Astrocyte of the cerebellum (primary cell): ENCODE data around the gene EFTUD2.
A peak's percentile ranks its signal among the peaks of the same experiment; 100 is the strongest.
"Not testable (repeated sequence)": the region's sequence is repeated elsewhere in the genome, so short reads cannot be mapped to it uniquely, and the experiment has no call there.

ENCODE experiments used
- DNase-seq: peaks from one replicate; pipeline ENCODE4 v3.0.0-alpha.2; 2011; ENCODE audit warnings: low read depth
- H3K4me3 ChIP-seq: 2 replicates; pipeline ENCODE4 v1.5.1; 2011; ENCODE audit warnings: mild to moderate bottlenecking, low read depth, low read length, moderate library complexity
- CTCF ChIP-seq: IDR thresholded peaks from 2 replicates; pipeline ENCODE4 v1.5.1; 2012; ENCODE audit warnings: low read length, low read depth, moderate library complexity, mild to moderate bottlenecking; ENCODE audit errors: missing control alignments
- in situ Hi-C: cut with HindIII; loops from 2 replicates; pipeline ENCODE4 v1.10.0; 2017; ENCODE audit warnings: low sequenced_read_pairs

EFTUD2 gene

GRCh38 chr17:44828919-44829522, 70.2 kb downstream of the EFTUD2 start:
- TF ChIP-seq CTCF = no peak
- DNase-seq = no peak
- in situ Hi-C loops = no loop called here
- H3K4me3 ChIP-seq = peak overlapping the region; percentile 91

- no peak for TF ChIP-seq CTCF
- H3K4me3 ChIP-seq = peak overlapping the region; percentile 91
- in situ Hi-C loops = no loop called here
- no peak for DNase-seq
Measured at GRCh38 chr17:44827863-44828262, 71.4 kb downstream of the EFTUD2 start.

- DNase-seq = no peak
- H3K4me3 ChIP-seq = no peak overlapping the region
- in situ Hi-C loops = no loop called here
- no peak for TF ChIP-seq CTCF
Measured at GRCh38 chr17:44826123-44826790, 73.0 kb downstream of the EFTUD2 start.

GRCh38 chr17:44825236-44825635, 74.0 kb downstream of the EFTUD2 start:
- DNase-seq, H3K4me3 ChIP-seq, in situ Hi-C loops: not testable (repeated sequence)

GRCh38 chr17:44820631-44821212, 78.5 kb downstream of the EFTUD2 start:
- DNase-seq = peak; percentile 85
- H3K4me3 ChIP-seq = peak overlapping the region; percentile 6
- no peak for TF ChIP-seq CTCF
- in situ Hi-C loops = no loop called here

GRCh38 chr17:44818508-44818907, 80.7 kb downstream of the EFTUD2 start:
- H3K4me3 ChIP-seq, in situ Hi-C loops, DNase-seq: not testable (repeated sequence)

- TF ChIP-seq CTCF = no peak
- in situ Hi-C loops = no loop called here
- DNase-seq = no peak
- no peak overlapping the region for H3K4me3 ChIP-seq
Measured at GRCh38 chr17:44812263-44812662, 87.0 kb downstream of the EFTUD2 start.

GRCh38 chr17:44808656-44809388, 90.4 kb downstream of the EFTUD2 start:
- in situ Hi-C loops, H3K4me3 ChIP-seq, DNase-seq: not testable (repeated sequence)
